Breast epithelium (tissue), 3 donors: ENCODE results near the gene UFD1.

Experiments used
- CTCF ChIP-seq, 3 donors: fragments of 450-650 bp; IDR thresholded peaks; one replicate each; pipeline ENCODE4 v1.5.1; 2016 to 2017; ENCODE audit warnings: antibody characterized with exemption in 3 of 3, mild to moderate bottlenecking in 3 of 3, moderate library complexity in 3 of 3
- POLR2AphosphoS5 ChIP-seq, 3 donors: sonication (generic); formaldehyde crosslinking; IDR thresholded peaks; one replicate each; pipeline ENCODE4 v1.6.1; 2017; ENCODE audit warnings: antibody characterized with exemption in 3 of 3

GRCh38 chr22:19466126-19466716 is 12.8 kb downstream of the UFD1 start:
- TF ChIP-seq CTCF (IDR thresholded peaks at IDR 0.05) (no peak), POLR2AphosphoS5 (IDR thresholded peaks at IDR 0.05) (no peak)
